B cell (primary cell): ENCODE measurements around the gene PCLO. TPM values are rescaled to one million over a fixed set of nuclear protein-coding genes. Genes with fewer than 3 reads are reported as not detected.

Source experiments
- ATAC-seq: fragments of 200-7000 bp; cut with Tn5 transposase; one replicate; pipeline ENCODE4 v1.10.0; 2021; ENCODE audit warnings: low read depth, mild to moderate bottlenecking, moderate number of reproducible peaks, moderate library complexity
- CTCF ChIA-PET: fragments of 350-600 bp; sonication (Branson Sonifier 250); formaldehyde crosslinking; loops from one replicate; lab custom pipeline; 2021; ENCODE audit warnings: antibody characterized with exemption, inconsistent platforms; lab: Charles Lee
- POLR2A ChIA-PET: fragments of 350-600 bp; sonication (Branson Sonifier 250); formaldehyde crosslinking; loops from one replicate; lab custom pipeline; 2021; ENCODE audit warnings: antibody characterized with exemption; lab: Charles Lee
- DNase-seq: peaks from one replicate; pipeline ENCODE4 v3.0.0; 2013
- H2AFZ ChIP-seq: 2 replicates; pipeline ENCODE4 v1.6.1; 2012; ENCODE audit warnings: mild to moderate bottlenecking, low read depth, low read length; ENCODE audit not compliant: insufficient read depth, poor library complexity, severe bottlenecking
- H3K27ac ChIP-seq, 2 donors: 1 replicate in 1 of 2; 2 replicates in 1 of 2; pipeline ENCODE4 v1.5.1; 2012 to 2013; ENCODE audit warnings: low read length in 2 of 2, mild to moderate bottlenecking in 2 of 2, moderate library complexity in 1 of 2
- H3K27me3 ChIP-seq, 4 experiments: fragments of 200-600 bp in 1 of 4; sonication (generic) in 1 of 4; replicated peaks in 1 of 4; 1 replicate in 2 of 4; 2 replicates in 2 of 4; pipeline versions ENCODE4 v1.6.1 to v1.7.0; 2013 to 2016; ENCODE audit warnings: low read length in 3 of 4, mild to moderate bottlenecking in 2 of 4, mixed read lengths in 1 of 4, moderate library complexity in 1 of 4; ENCODE audit not compliant: insufficient read depth in 4 of 4, control insufficient read depth in 3 of 4; ENCODE audit errors: control extremely low read depth in 1 of 4
- H3K36me3 ChIP-seq, 2 experiments: replicated peaks in 1 of 2; 1 replicate in 1 of 2; 2 replicates in 1 of 2; pipeline versions ENCODE4 v1.6.1 to v1.7.1; 2013; ENCODE audit warnings: low read length in 1 of 2; ENCODE audit not compliant: insufficient read depth in 2 of 2, control insufficient read depth in 1 of 2; ENCODE audit errors: control extremely low read depth in 1 of 2, extremely low read depth in 1 of 2
- H3K4me1 ChIP-seq, 2 donors: fragments of 200-600 bp in 1 of 2; sonication (generic) in 1 of 2; 1 replicate in 1 of 2; 2 replicates in 1 of 2; pipeline versions ENCODE4 v1.5.1 to v1.6.1; 2013 to 2017; ENCODE audit warnings: low read length in 2 of 2; ENCODE audit not compliant: control insufficient read depth in 2 of 2, insufficient read depth in 2 of 2
- H3K4me2 ChIP-seq: replicated peaks from 2 replicates; pipeline ENCODE3; 2012; ENCODE audit warnings: mild to moderate bottlenecking, low read depth, low read length; ENCODE audit not compliant: poor library complexity, severe bottlenecking
- H3K4me3 ChIP-seq, 5 experiments: fragments of 200-600 bp in 1 of 5; sonication (generic) in 1 of 5; 1 replicate in 3 of 5; 2 replicates in 2 of 5; pipeline versions ENCODE4 v1.5.1 to v1.7.0; 2011 to 2016; ENCODE audit warnings: low read length in 4 of 5, mild to moderate bottlenecking in 4 of 5, low read depth in 2 of 5, control low read depth in 1 of 5, moderate library complexity in 1 of 5; ENCODE audit not compliant: insufficient read depth in 1 of 5; ENCODE audit errors: control extremely low read depth in 1 of 5, extremely low read depth in 1 of 5
- H3K79me2 ChIP-seq: fragments of 200-600 bp; sonication (generic); one replicate; pipeline ENCODE4 v1.6.0; 2016; ENCODE audit warnings: low read length; ENCODE audit not compliant: control insufficient read depth, insufficient read depth
- H3K9ac ChIP-seq: fragments of 200-600 bp; sonication (generic); 2 replicates; pipeline ENCODE4 v1.6.1; 2017; ENCODE audit warnings: mild to moderate bottlenecking, low read length, moderate library complexity
- H3K9me3 ChIP-seq, 3 donors: one replicate each; pipeline versions ENCODE4 v1.6.1 to v1.7.1; 2013; ENCODE audit warnings: low read length in 2 of 3; ENCODE audit not compliant: control insufficient read depth in 2 of 3, insufficient read depth in 1 of 3; ENCODE audit errors: control extremely low read depth in 1 of 3
- H4K20me1 ChIP-seq: 2 replicates; pipeline ENCODE4 v1.6.0; 2012; ENCODE audit warnings: mild to moderate bottlenecking, low read length; ENCODE audit not compliant: insufficient read depth, control insufficient read depth, poor library complexity, severe bottlenecking
- H3K27ac Mint-ChIP-seq: one replicate; pipeline ENCODE4 v1.8.0; 2021; ENCODE audit warnings: mixed read lengths
- H3K27me3 Mint-ChIP-seq: one replicate; pipeline ENCODE4 v1.8.0; 2021; ENCODE audit warnings: mixed read lengths
- H3K4me1 Mint-ChIP-seq: one replicate; pipeline ENCODE4 v1.8.0; 2021; ENCODE audit warnings: mixed read lengths
- H3K4me3 Mint-ChIP-seq: one replicate; pipeline ENCODE4 v1.8.0; 2021; ENCODE audit warnings: mixed read lengths
- H3K9me3 Mint-ChIP-seq: one replicate; pipeline ENCODE4 v1.8.0; 2022; ENCODE audit warnings: mixed read lengths; ENCODE audit not compliant: insufficient read depth
- EZH2 ChIP-seq: IDR thresholded peaks from 2 replicates; pipeline ENCODE4 v1.6.1; 2012; ENCODE audit warnings: borderline replicate concordance, low read depth, mild to moderate bottlenecking, moderate library complexity, low read length; ENCODE audit not compliant: insufficient read depth, poor library complexity, severe bottlenecking
- WGBS: methylation state at CpG from one replicate; pipeline ENCODE4 v1.1.5; 2013; ENCODE audit warnings: missing lambda C conversion rate; ENCODE audit not compliant: insufficient coverage; 5-methylcytosine and 5-hydroxymethylcytosine counted together
- intact Hi-C: fragments of 100-400 bp; cut with micrococcal nuclease; formaldehyde crosslinking; loops from one replicate; pipeline ENCODE4 v1.10.0; 2022
- polyA plus RNA-seq: library from polyadenylated mRNA; depleted of rRNA; stranded (reverse); fragments of >200 nt; gene quantifications from 2 replicates; pipeline ENCODE4 v1.2.3, GENCODE V29; 2012
- total RNA-seq, 2 donors: library from RNA; stranded (reverse); fragments of 120-200 nt in 1 of 2; gene quantifications; 1 replicate in 1 of 2; 2 replicates in 1 of 2; pipeline versions ENCODE4 v1.2.3 to v1.2.4, GENCODE V29; 2013 to 2022
- TF ChIP-seq, protein P1 (sequence below): fragments of 200-600 bp; IDR thresholded peaks from one replicate; pipeline ENCODE4 v1.8.0; 2022; ENCODE audit warnings: antibody characterized with exemption, mild to moderate bottlenecking

Gene PCLO
- total and polyA plus RNA-seq, 2 donors (not counting 1 experiment from before 2014, with no cell fraction given), result 0.01 to 0.32 TPM

DNA sequence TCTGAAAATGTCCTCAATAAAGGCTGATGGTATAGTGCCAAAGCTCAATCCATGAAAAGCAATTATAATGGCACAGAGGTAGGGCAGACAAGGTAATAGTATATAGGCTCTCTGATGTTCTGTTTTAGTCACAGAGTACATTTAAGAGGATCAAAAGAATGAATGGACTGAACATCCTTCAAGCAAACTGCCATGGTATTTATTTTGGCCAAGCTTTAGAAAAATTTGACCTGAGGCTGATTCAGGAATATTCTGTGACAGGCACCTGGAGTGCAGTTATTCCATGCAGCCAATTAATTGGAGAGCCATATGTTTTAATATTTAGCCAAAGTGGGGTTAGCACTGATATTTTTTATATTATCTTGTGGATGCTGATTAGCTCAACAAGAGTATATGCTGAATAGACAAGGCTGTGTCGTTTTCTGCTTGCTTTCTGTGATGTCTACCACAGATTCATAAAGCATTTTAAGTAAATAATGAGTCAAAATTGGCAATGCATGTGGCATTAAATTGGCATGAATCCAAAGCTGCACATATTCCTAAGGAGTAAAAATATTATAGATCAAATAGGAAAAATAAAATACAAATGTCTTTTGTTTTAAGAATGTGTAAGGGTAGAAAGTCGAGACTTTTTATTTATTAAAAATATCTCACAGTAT, 177.4 kb downstream of the PCLO start:
- Mint-ChIP-seq H3K4me3 (no peak overlapping the region), H3K27me3 (no peaks in the 10 kb centered on the region), H3K27ac (no peak overlapping the region), H3K4me1 (no peaks in the 10 kb centered on the region), H3K9me3 (no peaks in the 10 kb centered on the region)
- WGBS, result no CpG with 5 or more reads among the region's 2 CpGs
- intact Hi-C loops, result loop anchor here (5.0 kb wide), 1 partner anchor 738 kb away; no protein-coding TSS in a partner anchor
- POLR2A ChIA-PET, result no interaction called here
- DNase-seq, result no peak
- Histone ChIP-seq H3K4me1 (no peaks in the 10 kb centered on the region), H3K27ac (no peak overlapping the region), H3K4me3 (no peak overlapping the region), H3K36me3 (no peaks in the 10 kb centered on the region), H3K79me2 (no peaks in the 10 kb centered on the region), H3K27me3 (no peaks in the 10 kb centered on the region), H3K9ac (no peak overlapping the region), H4K20me1 (no peaks in the 10 kb centered on the region), H3K4me2 (no peak overlapping the region), H2AFZ (no peak overlapping the region), H3K9me3 (no peaks in the 10 kb centered on the region)
- no peak for TF ChIP-seq EZH2
- TF ChIP-seq, protein P1, sequence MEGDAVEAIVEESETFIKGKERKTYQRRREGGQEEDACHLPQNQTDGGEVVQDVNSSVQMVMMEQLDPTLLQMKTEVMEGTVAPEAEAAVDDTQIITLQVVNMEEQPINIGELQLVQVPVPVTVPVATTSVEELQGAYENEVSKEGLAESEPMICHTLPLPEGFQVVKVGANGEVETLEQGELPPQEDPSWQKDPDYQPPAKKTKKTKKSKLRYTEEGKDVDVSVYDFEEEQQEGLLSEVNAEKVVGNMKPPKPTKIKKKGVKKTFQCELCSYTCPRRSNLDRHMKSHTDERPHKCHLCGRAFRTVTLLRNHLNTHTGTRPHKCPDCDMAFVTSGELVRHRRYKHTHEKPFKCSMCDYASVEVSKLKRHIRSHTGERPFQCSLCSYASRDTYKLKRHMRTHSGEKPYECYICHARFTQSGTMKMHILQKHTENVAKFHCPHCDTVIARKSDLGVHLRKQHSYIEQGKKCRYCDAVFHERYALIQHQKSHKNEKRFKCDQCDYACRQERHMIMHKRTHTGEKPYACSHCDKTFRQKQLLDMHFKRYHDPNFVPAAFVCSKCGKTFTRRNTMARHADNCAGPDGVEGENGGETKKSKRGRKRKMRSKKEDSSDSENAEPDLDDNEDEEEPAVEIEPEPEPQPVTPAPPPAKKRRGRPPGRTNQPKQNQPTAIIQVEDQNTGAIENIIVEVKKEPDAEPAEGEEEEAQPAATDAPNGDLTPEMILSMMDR, result no peak
- CTCF ChIA-PET, result no interaction called here
- ATAC-seq, result no peak

DNA sequence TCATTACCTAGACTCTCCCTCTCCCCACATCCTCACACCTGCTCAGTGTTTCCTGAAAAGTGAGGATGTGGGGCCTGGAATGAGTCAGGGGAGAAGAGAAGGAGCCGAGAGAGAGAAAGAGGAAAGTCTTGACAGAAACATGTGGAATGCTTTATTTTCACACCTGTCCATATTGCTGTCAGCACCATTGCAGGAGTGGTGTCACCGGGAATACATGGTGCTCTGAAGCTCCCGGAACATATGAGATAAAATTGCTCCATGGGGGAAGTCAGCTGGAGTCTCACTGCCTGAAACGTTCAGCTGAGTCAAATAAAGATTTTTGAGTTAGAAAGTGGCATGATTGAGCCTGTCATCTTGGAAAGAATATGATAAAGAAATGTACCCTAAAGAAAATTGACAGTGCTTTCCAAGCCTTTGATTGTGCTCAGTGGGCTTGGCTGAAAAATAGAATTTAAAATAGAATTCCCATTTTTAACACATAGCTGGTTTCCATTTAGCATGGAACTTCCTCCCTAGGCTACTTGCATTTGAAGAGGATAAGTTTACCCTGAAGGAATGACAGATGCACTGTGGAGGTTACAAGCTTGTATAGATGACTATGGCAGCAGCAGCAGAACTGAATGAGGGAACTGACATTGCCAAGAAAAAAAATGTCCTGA, 182.4 kb downstream of the PCLO start:
- no peak overlapping the region for H3K4me2 ChIP-seq
- TF ChIP-seq EZH2, result no peak
- TF ChIP-seq, protein P1, result no peak
- ATAC-seq, result no peak
- intact Hi-C loops, result no loop called here
- Mint-ChIP-seq H3K27ac (no peak overlapping the region), H3K9me3 (no peaks in the 10 kb centered on the region), H3K4me1 (no peaks in the 10 kb centered on the region), H3K27me3 (no peaks in the 10 kb centered on the region), H3K4me3 (no peak overlapping the region)
- no peaks in the 10 kb centered on the region for H3K4me1 ChIP-seq
- no peaks in the 10 kb centered on the region for H3K27me3 ChIP-seq
- no peak overlapping the region for H3K9ac ChIP-seq
- H3K79me2 ChIP-seq, result no peaks in the 10 kb centered on the region
- H3K9me3 ChIP-seq, result no peaks in the 10 kb centered on the region
- WGBS, result 79% methylated on average over 3 of the region's 4 CpGs
- H3K27ac ChIP-seq, result no peak overlapping the region
- H3K36me3 ChIP-seq, result no peaks in the 10 kb centered on the region
- ChIA-PET CTCF (no interaction called here), POLR2A (no interaction called here)
- no peak overlapping the region for H3K4me3 ChIP-seq
- no peak overlapping the region for H2AFZ ChIP-seq
- no peak for DNase-seq
- H4K20me1 ChIP-seq, result no peaks in the 10 kb centered on the region
